ENCODE results near the gene ZNF679. TPM values are rescaled to one million over a fixed set of nuclear protein-coding genes. Genes with fewer than 3 reads are reported as not detected.

Gene ZNF679
- polyA plus RNA-seq, 6 donors from 2014 or later: not detected

Other genes starting within 250 kb of the ZNF679 start
- not detected for gene ZNF722, start 229.6 kb upstream of the ZNF679 start, polyA plus RNA-seq (ENCODE audit: low read depth in 6 of 6)
- 1 to 10 TPM in 3 of 6 donors, under 1 TPM in 2, not detected in 1; 0.49 to 2.1 (median 1.1) TPM for gene ZNF727, start 183.0 kb upstream of the ZNF679 start, polyA plus RNA-seq (ENCODE audit: low read depth in 6 of 6)
- gene ZNF735, start 21.3 kb upstream of the ZNF679 start, polyA plus RNA-seq (ENCODE audit: low read depth in 6 of 6): not detected
- 1 to 10 TPM; 4.6 to 8.7 (median 7.6) TPM for gene ZNF736, start 85.5 kb downstream of the ZNF679 start, polyA plus RNA-seq (ENCODE audit: low read depth in 6 of 6)

Data from naive B cell (primary cell).